ENCODE results near the gene SEMA3B.
"Not testable (repeated sequence)": the region's sequence is repeated elsewhere in the genome, so short reads cannot be mapped to it uniquely, and the experiment has no call there.

SEMA3B gene

DNA sequence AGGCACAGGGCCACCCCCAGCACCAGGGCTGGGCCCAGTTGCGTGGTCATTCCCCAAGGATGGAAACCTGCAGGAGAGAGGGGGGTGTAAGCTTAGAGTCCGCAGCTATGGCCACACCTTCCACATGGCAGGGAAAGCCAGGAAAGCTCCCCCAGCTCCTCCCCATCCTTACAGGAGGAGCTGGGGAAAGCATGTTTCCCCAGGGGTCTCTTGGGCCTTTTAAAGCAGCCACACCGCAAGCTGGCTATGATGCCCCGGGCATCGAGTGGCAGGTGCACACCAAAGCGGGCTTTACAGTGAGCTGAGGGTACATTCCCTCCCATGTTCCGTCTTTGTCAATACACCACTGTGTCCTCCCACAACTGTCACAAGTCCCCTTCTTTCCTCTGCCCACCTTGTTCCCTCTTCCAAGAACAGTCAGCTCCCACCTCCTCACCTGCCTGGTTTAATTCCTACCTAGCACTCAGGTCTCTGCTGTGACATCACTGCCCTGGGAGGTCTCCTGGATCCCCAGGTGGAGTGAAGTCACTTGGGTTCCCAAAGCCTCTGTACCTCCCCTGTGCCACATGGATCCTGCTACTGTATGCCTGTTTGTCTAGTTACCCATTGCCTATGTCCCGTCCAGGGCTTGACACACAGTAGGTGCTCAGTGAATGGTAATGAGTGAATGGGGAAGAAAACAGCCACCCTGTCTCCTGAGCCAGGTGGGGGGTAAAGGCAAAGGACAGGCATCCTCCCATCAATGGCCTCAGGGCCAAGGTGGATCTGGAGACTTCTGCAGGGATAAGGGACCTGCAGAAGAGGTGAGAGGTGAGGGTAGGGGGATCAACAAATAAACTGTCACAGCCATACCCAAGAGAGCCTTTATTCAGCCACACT, 26.8 kb downstream of the SEMA3B start:
- DNase-seq: no peak

DNA sequence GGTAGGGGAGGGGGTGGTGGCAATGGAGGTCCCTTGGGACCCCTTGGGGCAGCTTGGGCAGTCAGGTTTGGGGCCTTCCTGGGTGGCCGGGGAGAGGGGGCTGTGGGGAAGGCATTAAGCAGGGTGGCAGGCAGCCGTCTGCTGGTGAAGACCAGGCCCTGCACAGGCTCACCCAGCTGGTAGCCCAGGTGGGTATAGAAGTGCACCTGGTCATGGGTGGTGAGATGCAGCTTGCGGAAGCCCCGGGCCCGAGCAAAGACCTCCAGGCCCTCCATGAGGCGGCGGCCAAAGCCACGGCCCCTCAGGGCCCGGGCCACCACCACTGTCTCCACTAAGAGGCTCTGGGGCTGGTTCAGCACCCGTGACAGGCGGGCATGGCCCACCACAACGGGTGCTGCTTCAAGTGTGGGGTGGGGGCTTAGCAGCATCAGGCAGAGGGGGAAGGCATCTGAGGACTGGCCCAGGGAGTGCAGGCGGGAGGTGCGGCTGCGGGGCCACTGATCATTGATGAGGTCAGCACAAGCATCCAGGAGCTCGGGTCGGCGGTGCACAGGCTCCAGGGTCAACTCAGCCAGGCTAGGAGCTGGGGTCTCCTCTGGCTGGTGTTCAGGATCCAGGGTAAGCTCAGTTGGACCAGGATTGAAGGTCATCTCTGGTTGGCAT, 27.9 kb downstream of the SEMA3B start:
- DNase-seq: no peak

DNA sequence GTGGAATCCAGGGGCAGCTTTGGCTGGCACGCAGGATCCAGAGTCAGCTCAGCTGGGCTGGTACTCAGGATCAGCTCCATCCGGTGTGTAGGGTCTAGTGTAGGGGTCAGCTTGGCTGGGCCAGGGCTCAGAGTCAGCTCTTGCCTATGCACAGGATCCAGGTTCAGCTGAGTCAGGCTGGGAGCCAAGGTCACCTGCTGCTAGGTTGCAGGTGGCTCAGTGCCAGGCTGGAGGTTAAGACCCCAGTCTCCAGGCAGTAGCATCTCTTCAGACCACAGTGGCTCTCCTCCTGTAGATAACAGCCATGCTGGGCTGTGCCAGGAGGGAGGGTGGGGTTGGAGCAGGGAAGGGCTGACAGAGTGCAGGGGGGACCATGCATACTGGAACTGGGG, 28.4 kb downstream of the SEMA3B start:
- no peak for DNase-seq

DNA sequence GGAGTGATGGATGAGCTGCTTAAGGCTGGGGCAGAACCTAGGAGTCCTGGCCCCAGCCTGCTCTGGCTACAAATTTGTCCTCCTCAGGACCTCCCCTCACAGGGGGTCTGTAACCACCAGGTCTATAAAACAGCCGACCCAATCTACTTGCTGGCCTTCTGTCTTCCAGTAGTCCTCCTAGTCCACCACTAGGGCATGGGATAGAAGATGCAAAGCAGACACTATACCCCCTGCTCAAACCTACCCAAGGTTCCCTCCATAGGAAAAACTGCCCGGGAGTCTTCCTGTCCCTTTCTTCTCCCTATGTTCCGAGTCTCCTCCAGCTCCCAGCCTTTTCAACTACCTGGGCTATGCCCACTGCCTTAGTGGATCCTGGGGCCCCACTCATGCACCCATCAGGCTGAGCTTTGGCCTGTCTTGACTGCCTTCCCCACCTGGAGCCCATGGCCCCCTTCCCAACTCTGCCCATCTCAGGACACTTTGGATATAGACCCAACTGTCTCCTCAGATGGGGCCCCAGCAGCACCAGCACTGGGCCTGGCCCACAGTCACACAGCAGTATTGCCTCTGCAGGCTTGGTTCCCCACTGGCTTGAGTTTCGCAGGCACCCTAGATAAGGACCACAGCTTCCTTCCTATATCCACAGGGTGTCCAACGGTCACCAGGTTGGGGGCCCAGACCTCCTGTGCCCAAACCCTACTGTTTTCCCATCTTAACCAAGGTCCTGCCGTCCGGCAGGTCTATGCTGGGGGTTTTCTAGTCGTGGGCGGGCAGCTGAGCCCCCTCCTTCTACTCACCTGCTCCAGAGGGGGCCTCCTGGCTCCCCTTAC, 29.2 kb downstream of the SEMA3B start:
- DNase-seq: no peak

DNA sequence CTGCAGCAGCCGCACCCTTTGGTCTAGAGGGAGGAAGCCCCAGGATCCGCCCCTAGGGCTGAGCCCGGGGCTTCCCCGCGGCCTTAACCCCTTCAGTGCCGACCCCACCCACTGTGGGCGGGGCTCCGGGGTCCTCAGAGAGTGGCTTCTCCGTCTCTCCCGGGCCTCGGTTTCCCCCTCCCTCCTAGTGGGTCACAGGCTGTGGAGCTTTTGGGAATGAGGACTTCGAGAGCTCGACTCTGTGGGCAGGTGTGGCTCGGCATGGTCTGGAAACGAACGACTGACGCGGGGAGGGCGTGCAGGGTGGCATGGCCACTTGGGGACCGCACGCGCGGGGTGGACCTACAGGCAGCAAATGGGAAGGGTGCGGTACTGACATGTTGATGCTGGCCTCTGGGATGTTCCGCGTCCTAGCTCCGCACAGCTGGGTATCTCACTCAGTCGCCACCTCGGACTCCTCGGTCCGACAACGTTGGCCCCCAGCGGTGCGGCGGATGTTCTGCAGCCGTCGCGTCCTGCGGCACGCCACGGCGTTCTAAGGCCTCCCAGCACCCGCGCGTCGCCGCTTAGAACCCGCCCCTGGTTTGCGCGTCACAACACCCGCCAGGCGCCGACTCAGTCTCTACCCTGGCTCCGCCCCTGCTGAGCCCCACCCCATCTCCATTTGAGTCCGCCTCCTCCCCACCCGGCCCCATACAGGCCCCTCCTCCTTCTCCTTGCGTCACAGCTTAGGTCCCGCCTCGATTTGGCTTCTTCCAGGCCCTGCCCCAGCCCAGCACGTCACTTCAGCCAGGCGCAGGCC, 30.1 kb downstream of the SEMA3B start, which contains the start of the genes HYAL3 and NAA80:
Gene HYAL3, minus strand, starts transcription at position 570 of the 802 bp plus-strand sequence. CDS start 3,803 bp downstream, outside the sequence.
Gene NAA80, minus strand, starts transcription at position 570 of the 802 bp plus-strand sequence. CDS start 1,942 bp downstream, outside the sequence.
- DNase-seq: peak; percentile 99

DNA sequence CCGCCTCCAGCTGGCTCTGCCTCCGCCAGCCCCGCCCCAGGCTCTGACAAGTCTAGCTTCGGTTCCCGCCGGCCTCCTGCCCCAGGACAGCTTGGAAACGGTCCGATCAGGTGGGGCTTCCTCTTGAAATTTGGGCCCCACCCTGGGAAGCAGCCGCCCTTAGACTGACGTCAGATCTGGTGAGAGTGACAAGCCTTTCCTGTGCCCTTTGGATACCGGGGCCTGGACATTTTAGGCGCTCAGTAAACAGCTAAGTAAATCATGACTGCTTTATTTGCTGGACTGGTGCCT, 30.6 kb downstream of the SEMA3B start:
- no peak for DNase-seq

DNA sequence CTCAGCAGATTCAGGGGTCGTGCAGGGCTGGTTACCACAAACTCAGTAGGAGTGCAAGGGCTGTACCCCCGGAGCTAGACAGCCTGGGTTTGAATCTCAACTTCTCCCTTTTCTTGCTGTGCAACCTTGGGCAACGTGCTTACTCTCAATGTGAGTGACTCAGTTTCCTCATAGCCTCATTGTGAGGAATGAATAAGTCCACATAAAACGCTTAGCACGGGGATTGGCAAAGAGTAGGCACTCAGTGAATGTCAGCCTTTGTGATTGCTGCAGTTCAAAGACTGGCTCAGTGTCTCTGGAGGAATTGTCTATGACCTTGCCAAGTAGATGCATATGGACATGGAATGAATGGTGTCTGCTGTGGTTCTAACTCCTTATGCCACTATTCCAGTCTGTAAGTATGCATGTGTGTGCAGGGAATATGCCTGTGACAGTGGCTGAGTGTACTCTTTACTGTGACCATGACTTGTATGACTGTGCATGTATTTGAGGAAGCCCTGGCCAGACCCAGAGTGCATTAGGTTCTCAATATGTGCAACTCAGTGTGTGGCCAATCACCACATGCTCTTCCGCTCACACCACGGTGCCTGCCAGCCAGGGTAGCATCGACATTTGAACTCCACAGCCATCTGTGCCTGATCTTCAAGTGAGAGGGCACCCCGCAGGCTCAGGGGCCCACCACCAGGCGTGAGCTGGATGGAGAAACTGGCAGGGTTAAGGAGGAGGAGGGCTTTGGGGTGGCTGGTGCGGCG, 31.2 kb downstream of the SEMA3B start:
- DNase-seq: peak; percentile 24

DNA sequence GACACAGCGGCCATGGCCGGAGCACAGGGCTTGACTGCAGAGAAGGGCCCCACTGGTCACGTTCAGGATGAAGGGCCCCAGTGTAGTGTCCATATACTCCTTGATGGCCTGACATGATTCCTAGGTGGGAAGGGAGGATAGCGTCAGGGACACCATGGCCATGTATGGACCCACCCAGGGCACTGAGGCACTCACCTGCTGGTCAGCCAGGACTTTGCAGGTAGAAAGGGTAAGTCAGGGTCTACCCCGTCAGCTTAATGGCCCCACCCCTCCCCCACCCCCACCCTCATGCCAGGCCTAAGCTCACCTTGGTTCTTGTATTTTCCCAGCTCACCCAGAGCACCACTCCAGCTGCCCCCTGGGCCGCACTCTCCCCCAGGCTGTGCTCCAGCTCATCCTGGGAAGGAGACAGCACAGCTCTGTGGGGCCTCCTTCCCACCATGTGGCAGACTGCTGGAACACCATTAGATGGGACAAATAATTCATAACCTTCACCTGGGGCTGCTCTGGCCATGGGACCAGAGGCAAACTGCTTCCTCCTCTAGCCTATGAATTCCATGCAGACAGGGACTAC, 31.8 kb downstream of the SEMA3B start:
- no peak for DNase-seq

DNA sequence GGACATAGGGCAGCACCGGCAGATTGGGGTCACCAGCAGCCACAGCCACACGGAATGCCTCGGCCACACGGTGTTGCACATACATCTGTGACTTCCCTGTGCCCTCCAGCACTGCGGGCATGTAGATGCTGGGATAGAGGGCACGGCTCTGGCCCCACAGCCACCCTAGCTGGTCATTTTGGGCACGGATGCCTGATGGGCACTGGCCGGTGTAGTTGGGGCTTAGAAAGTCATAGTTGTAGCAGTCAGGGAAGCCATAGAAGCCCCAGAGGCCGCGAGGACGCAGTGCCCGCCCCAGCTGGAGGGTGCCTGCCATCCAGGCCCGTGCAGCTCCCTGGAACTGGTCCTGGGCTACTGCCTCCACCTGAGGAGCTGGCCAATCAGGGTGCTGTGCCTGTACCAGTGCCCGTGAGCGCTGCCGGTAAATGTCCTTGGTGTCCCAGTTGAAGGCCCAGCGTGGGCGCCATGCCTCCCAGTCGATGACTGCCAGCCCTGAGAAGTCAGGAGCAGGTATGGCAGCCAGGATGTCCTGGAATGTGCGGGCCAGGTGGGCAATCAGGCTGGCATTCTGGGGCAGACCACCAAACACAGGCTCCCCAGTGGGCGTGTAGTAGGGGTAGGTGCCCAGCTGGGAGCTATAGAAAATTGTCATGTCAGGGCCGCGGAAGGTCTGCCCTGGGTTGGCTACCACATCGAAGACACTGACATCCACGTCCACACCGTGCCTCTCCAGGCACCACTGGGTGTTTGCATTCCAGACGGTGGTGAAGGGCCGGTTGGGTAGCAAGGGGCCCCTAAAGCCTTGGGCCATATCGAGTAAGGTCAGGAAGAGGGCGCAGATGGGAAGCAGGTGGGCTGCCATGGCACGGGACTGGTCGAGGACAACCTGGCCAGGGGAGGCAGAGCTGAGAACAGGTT, 33.4 kb downstream of the SEMA3B start:
- DNase-seq: no peak

DNA sequence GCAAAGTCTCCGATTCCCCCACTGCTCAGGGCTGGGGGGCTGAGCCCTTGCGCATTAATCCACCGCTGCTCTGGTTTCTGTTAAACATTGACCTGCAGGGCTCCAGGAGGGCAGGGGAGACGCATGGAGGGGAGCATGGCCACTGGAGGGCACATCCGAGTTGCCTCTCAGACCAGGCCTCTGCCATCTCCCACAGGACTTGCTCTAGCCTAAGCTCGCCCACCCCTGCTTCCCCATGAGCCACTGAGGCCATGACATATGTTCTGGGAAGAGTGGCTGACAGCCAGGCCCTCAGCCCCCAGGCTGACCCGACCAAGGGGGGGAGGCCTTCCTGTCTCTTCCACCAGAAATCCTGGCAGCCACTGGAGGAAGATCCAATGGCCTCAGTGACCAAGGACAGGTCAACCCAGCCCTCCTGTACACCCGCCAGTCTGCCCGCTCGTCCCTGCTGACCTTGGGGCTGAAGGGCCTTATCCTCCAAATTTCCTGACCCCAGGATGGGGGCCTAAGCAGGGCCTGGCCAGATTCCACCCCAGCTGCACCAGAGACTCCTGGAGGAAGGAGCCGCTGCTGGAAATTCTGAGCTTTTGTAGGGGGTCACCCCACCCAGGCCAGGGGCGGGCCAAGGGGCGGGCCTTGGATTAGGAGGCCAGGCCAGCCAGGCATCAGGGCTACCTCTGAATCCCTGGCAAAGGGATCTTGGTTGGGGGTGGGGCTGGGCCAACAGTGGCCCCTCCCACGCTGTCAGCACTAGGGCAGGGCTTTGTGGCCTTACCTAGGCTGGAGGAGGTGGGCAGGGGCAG, 34.3 kb downstream of the SEMA3B start, which contains the start of gene HYAL1:
Gene HYAL1, minus strand, starts transcription at position 562 of the 803 bp plus-strand sequence. CDS start 618 bp downstream, outside the sequence.
- DNase-seq: no peak

DNA sequence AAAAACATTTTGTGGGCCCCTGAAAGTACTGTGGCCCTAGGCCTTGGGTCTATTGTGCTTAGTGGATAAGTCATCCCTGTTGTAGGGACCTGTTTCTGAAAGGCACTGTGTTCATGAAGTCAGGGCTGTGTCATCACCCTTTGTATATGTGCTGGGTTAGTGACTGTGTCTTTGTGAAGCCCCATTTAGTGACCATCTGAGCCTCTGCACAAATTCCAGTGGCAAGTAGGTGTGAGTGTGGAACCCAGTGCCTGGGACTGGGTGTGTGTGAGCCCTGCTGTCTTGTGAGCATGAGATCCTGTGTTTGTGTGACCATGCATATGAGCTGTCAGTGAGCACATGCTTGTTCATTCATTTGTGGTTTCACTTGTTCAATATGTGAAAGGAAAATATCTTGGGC, 35.7 kb downstream of the SEMA3B start:
- no peak for DNase-seq

DNA sequence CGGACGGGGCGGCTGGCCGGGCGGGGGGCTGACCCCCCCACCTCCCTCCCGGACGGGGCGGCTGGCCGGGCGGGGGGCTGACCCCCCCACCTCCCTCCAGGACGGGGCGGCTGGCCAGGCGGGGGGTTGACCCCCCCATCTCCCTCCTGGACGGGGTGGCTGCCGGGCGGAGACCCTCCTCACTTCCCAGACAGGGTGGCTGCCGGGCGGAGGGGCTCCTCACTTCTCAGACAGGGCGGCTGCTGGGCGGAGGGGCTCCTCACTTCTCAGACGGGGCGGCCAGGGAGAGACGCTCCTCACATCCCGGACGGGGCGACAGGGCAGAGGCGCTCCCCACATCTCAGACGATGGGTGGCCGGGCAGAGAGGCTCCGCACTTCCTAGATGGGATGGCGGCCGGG, 43.1 kb downstream of the SEMA3B start:
- DNase-seq: not testable (repeated sequence)

DNA sequence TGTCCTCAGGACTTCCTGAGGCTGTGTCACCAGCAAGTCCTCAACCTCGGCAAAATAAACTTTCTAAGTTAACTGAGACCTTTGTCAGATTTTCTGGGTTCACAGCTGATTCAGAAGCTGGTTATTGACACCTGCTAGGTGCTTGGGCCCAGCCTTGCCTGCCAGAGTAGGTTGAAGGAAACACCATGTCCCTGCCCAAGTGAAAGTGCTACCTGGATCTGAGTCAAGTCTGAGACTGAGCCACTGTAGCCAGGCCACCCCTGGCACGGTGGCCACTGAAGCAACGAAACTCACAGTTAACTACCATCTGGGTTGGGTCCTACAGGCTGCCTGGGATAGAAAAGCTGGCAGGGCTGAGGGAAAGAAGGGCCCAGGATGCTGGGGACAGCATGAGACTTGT, 45.4 kb downstream of the SEMA3B start:
- no peak for DNase-seq

DNA sequence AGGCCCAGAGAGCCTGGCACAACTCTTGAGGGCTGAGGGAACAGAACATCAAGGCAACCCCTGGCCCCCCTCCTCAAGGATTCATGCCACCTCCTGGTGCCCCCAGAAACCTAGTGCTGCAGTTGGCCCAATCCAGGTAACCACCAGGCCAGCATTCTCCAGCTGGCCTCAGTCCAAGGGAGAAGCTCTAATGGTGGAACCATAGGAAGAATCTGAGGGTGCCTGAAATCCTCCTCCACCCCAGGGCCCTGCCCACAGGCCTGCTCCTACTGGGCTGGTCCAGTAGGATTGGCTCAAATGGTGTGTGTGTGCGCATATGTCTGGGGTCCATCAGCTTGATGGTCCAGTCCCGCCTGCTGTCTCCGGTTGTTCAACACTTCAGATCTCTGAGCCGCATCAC, 45.9 kb downstream of the SEMA3B start:
- no peak for DNase-seq

DNA sequence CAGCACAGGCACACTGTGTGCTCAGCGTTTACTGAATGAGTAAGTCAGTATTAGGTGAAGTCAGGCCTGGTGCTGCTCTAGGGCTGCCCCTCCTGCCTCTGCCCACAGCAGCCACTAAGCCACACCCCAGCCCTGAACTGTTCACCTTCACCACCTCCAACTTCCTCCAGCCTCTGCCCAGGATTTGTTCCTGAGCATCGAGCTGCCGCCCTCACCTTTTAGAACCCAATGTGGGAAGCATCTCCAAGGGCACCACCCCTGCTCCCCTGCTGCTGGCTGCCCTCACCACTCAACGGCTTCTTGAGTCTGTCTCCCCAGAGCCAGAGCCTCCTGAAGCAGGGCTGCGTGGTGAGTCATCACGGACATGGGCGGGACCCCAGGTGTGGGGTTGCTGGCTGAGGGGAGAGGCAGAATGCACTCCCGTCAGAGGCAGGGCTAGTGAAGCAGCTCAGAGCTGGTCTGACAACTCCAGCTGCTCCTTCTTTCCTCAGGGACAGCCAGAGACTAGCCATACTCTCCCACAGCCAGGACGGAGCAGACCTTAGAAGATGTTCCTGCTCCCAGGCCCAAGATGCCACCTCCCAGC, 47.8 kb downstream of the SEMA3B start:
- no peak for DNase-seq

DNA sequence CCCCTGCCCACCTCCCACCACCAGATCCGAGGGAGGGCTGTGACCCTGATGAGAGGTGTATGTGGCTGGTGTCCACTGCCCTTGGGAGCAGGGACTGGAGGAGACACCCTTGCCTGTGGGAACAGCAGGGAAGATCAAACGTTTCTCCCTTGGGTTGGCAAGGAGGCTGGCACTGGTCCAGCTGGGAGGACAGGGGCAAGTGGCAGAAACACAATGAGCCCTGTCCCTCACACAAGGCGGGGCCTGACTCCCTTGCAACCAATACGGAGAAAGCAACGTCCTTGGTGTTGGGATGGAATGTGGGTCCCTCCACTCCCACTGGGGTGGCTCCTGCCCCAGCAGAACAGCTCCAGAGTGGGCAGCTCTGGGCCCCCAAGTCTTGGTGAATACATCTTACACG, 48.4 kb downstream of the SEMA3B start:
- no peak for DNase-seq

DNA sequence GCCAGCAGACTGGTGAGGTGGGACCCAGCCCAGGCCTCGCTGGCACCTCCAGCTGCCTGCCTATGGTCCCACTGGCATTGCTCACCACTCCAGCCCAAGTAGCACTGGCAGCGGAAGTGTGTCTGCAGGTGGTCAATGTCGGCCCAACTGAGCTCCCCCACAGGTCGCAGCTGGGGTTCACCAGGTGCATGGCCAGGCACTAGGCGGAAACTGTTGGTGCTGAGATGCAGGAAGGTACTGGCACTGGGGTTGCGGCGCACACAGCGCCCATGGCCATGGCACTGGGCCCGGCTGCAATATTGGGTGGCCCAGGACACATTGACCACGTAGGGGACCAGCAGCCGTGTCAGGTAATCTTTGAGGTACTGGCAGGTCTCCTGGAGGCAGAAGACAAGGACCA, 49.2 kb downstream of the SEMA3B start:
- no peak for DNase-seq

DNA sequence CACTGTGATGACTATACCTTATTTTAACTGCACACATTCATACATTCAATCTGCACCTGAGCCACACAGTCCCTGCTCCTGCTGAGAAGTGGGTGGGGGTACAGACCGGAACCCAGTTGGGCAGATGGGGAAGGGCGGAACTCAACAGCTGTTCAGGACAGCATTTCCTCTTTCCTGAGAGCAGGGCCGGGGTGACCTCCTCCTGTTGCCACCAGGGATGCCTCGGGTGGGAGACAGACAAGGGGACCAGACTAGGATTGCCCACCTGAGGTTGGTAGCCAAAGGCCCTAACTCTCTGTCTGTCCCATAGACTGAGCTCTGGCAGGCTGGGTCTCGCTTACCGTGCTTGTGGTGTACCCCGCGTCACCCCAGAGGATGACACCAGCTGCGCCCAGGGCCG, 49.7 kb downstream of the SEMA3B start:
- DNase-seq: no peak

Data from fibroblast of skin of abdomen (primary cell).